ENCODE data around the gene ROBO3. TPM values are rescaled to one million over a fixed set of nuclear protein-coding genes. Genes with fewer than 3 reads are reported as not detected.

The ROBO3 gene
- total RNA-seq, 1 donor: 18.1 TPM

DNA sequence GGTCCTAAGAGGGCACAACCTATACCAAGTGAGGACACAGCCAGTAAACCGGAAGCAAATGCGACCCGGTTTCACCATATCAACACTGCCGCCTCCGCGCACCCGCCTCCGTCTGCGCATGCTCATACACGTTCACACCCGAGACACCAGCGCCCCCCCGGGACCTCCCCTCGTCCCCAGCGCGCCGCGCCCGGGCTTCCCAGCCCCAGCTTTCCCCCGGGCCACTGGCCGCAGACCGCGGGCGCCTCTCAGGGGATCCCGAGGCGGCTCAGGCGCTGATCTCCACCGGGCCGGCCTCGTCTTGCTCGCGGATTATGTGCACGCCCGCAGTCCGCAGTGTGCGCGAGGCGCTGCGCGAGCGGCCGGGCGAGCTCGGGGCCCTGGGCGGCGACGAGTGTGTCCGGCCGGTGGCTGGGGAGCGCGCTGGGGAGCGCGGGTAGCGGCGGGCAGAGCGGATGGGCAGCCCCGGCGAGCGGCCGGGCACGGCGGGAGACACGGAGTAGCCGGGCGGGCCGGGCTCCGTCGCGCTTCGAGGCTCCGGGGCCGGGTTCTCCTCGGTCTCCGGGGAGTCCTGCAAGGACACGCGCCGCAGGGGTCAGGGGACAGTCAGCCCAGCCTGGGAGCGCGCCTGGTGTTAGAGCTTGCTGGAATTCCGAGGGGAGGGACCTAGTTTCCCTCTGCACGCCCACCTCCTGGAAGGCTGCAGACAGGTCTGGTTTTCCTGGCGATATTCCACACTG, 55.8 kb downstream of the ROBO3 start:
- Histone ChIP-seq H3K36me3 (ENCODE audit: insufficient read depth, low read length) (no peaks in the 10 kb centered on the region), H3K9me3 (ENCODE audit: low read depth, low read length) (no peaks in the 10 kb centered on the region), H3K4me1 (ENCODE audit: insufficient read depth, low read length) (peaks cover 5% of the 10 kb centered on the region), H3K79me2 (ENCODE audit: insufficient read depth, low read length) (no peaks in the 10 kb centered on the region), H3K27ac (ENCODE audit: low read depth, low read length) (no peak overlapping the region), H4K20me1 (ENCODE audit: insufficient read depth, low read length) (no peaks in the 10 kb centered on the region), H3K27me3 (ENCODE audit: insufficient read depth, low read length) (no peaks in the 10 kb centered on the region), H2AFZ (ENCODE audit: low read length) (peak overlapping the region; percentile 67), H3K4me3 (ENCODE audit: insufficient read depth, low read length) (peak overlapping the region; percentile 68), H3K4me2 (ENCODE audit: insufficient read depth, low read length) (peak overlapping the region; percentile 79)
- peak; percentile 93 for DNase-seq (ENCODE audit: insufficient read length, low spot score, missing footprints)
- TF ChIP-seq, protein P1, sequence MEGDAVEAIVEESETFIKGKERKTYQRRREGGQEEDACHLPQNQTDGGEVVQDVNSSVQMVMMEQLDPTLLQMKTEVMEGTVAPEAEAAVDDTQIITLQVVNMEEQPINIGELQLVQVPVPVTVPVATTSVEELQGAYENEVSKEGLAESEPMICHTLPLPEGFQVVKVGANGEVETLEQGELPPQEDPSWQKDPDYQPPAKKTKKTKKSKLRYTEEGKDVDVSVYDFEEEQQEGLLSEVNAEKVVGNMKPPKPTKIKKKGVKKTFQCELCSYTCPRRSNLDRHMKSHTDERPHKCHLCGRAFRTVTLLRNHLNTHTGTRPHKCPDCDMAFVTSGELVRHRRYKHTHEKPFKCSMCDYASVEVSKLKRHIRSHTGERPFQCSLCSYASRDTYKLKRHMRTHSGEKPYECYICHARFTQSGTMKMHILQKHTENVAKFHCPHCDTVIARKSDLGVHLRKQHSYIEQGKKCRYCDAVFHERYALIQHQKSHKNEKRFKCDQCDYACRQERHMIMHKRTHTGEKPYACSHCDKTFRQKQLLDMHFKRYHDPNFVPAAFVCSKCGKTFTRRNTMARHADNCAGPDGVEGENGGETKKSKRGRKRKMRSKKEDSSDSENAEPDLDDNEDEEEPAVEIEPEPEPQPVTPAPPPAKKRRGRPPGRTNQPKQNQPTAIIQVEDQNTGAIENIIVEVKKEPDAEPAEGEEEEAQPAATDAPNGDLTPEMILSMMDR (IDR thresholded peaks at IDR 0.05; ENCODE audit: extremely low read depth, low read depth, low read length): no peak

DNA sequence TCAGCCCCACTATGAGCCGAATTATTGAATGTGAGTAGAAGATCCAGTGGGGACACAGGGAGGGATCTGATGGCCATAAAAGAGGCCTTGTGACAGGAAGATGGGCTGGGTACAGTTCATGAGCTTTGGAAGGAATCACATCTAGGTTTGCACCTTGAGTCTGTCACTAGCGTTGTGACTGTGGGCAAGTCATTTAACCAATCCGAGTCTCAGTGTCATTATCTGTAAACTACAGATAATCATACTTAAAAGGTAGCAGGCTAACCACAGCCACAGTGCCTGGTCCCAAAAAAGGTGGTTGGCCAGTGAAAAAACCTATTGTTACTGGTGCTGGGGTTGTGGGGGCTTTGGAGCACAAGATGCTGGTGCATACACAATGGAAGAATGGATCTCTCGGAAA, 57.6 kb downstream of the ROBO3 start:
- Histone ChIP-seq H3K9me3 (ENCODE audit: low read depth, low read length) (no peaks in the 10 kb centered on the region), H3K27me3 (ENCODE audit: insufficient read depth, low read length) (no peaks in the 10 kb centered on the region), H3K4me2 (ENCODE audit: insufficient read depth, low read length) (no peak overlapping the region), H4K20me1 (ENCODE audit: insufficient read depth, low read length) (no peaks in the 10 kb centered on the region), H3K36me3 (ENCODE audit: insufficient read depth, low read length) (no peaks in the 10 kb centered on the region), H3K4me3 (ENCODE audit: insufficient read depth, low read length) (no peak overlapping the region), H3K79me2 (ENCODE audit: insufficient read depth, low read length) (no peaks in the 10 kb centered on the region), H3K27ac (ENCODE audit: low read depth, low read length) (no peak overlapping the region), H2AFZ (ENCODE audit: low read length) (no peak overlapping the region), H3K4me1 (ENCODE audit: insufficient read depth, low read length) (peaks cover 5% of the 10 kb centered on the region)
- TF ChIP-seq, protein P1 (IDR thresholded peaks at IDR 0.05; ENCODE audit: extremely low read depth, low read depth, low read length): no peak
- no peak for DNase-seq (ENCODE audit: insufficient read length, low spot score, missing footprints)

DNA sequence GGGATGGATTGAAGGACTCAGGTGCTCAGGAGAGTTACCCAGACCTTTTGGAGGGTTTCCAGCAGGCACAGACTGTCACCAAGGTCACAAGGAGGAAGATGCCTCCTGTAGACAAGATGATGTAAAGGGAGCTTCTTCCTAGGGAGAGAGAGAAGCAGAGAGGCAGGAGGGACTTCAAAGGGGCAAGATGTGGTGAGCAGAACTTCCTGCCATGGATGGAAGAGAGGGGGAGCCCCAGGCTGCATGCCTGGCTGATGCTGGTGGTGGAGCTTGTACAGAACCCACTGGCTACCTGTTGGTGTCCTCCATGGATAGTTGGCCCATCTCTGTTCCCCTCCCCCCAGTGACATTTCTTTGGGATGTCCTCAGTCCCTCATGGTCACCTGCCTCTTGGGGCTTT, 58.1 kb downstream of the ROBO3 start:
- no peak overlapping the region for H2AFZ ChIP-seq (ENCODE audit: low read length)
- H3K27ac ChIP-seq (ENCODE audit: low read depth, low read length): no peak overlapping the region
- H3K4me3 ChIP-seq (ENCODE audit: insufficient read depth, low read length): no peak overlapping the region
- H3K27me3 ChIP-seq (ENCODE audit: insufficient read depth, low read length): no peaks in the 10 kb centered on the region
- no peaks in the 10 kb centered on the region for H3K9me3 ChIP-seq (ENCODE audit: low read depth, low read length)
- H3K36me3 ChIP-seq (ENCODE audit: insufficient read depth, low read length): no peaks in the 10 kb centered on the region
- TF ChIP-seq, protein P1 (IDR thresholded peaks at IDR 0.05; ENCODE audit: extremely low read depth, low read depth, low read length): no peak
- no peaks in the 10 kb centered on the region for H3K79me2 ChIP-seq (ENCODE audit: insufficient read depth, low read length)
- peaks cover 5% of the 10 kb centered on the region for H3K4me1 ChIP-seq (ENCODE audit: insufficient read depth, low read length)
- H3K4me2 ChIP-seq (ENCODE audit: insufficient read depth, low read length): no peak overlapping the region
- DNase-seq (ENCODE audit: insufficient read length, low spot score, missing footprints): no peak
- H4K20me1 ChIP-seq (ENCODE audit: insufficient read depth, low read length): no peaks in the 10 kb centered on the region

DNA sequence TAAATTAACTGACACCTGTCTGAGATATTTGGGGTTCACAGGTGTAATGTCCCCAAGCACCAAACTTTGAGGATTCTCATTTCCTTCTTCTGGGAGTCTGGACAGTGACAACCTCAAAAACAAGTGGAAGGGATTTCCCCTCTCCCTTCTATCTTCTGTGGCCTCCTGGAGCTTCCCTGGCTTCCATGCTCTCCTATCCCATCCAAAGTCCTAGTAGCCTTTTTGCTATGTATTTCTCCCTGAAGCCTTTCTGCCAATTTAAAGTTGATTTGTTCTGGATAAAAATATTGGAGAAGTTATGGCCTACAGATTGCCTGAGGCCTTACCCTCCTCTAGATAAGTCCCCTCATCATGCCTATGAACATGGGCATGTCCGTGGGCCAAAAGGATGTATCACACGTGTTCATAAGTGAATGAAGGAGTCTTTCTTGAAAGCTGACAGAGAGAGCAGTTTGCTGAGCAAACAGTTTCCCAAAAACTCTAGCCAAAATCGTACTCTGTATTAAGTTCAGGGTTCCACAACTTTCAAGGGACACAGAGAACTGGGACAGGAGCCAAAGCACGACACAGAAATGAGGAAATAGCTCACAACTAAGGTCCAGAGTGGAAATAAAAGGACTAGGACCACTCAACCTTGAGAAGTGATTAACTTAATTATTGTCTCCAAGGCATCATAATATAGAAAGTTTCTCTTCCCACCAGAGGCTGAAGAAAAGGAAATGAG, 63.9 kb downstream of the ROBO3 start:
- peak overlapping the region; percentile 37 for H2AFZ ChIP-seq (ENCODE audit: low read length)
- H3K9me3 ChIP-seq (ENCODE audit: low read depth, low read length): no peaks in the 10 kb centered on the region
- H3K27me3 ChIP-seq (ENCODE audit: insufficient read depth, low read length): no peaks in the 10 kb centered on the region
- H3K79me2 ChIP-seq (ENCODE audit: insufficient read depth, low read length): no peaks in the 10 kb centered on the region
- no peak for DNase-seq (ENCODE audit: insufficient read length, low spot score, missing footprints)
- no peak overlapping the region for H3K4me3 ChIP-seq (ENCODE audit: insufficient read depth, low read length)
- H3K36me3 ChIP-seq (ENCODE audit: insufficient read depth, low read length): no peaks in the 10 kb centered on the region
- TF ChIP-seq, protein P1 (IDR thresholded peaks at IDR 0.05; ENCODE audit: extremely low read depth, low read depth, low read length): no peak
- no peak overlapping the region for H3K27ac ChIP-seq (ENCODE audit: low read depth, low read length)
- H3K4me1 ChIP-seq (ENCODE audit: insufficient read depth, low read length): peaks cover 3% of the 10 kb centered on the region
- no peak overlapping the region for H3K4me2 ChIP-seq (ENCODE audit: insufficient read depth, low read length)
- H4K20me1 ChIP-seq (ENCODE audit: insufficient read depth, low read length): no peaks in the 10 kb centered on the region
